Caco-2 (cell line): ENCODE results near the gene BPIFA2. TPM values are rescaled to one million over a fixed set of nuclear protein-coding genes. Genes with fewer than 3 reads are reported as not detected.
A peak's percentile ranks its signal among the peaks of the same experiment; 100 is the strongest.

Experiments used
- BruUV-seq: library from RNA; stranded (reverse); fragments of 400-500 nt; replicated peaks from 2 replicates; lab custom pipeline; 2021; lab: Mats Ljungman, UMichigan
- CTCF ChIA-PET: fragments of 300-600 bp; sonication (Branson Sonifier 250); formaldehyde crosslinking; loops from one replicate; lab custom pipeline; 2022; ENCODE audit warnings: antibody characterized with exemption; lab: Charles Lee
- POLR2A ChIA-PET: fragments of 300-600 bp; sonication (Branson Sonifier 250); formaldehyde crosslinking; loops from one replicate; lab custom pipeline; 2022; ENCODE audit warnings: antibody characterized with exemption; lab: Charles Lee
- DNase-seq, 2 experiments: peaks; one replicate each; pipeline versions ENCODE4 v3.0.0 to v3.0.0-alpha.2; 2020 to 2022
- H3K27me3 ChIP-seq: replicated peaks from 2 replicates; pipeline ENCODE4 v1.6.0; 2011; ENCODE audit warnings: low read length; ENCODE audit not compliant: control insufficient read depth, insufficient read depth
- H3K36me3 ChIP-seq: 2 replicates; pipeline ENCODE4 v1.5.1; 2011; ENCODE audit warnings: low read length; ENCODE audit not compliant: control insufficient read depth, insufficient read depth
- H3K4me1 ChIP-seq: fragments of 250-450 bp; sonication (Bioruptor Pico); 2 replicates; pipeline ENCODE4 v1.5.1; 2020; ENCODE audit warnings: mild to moderate bottlenecking
- H3K4me3 ChIP-seq: 2 replicates; pipeline ENCODE4 v1.5.1; 2011; ENCODE audit warnings: low read depth, mild to moderate bottlenecking, control low read depth, low read length
- H3K9me3 ChIP-seq: fragments of 250-450 bp; sonication (Bioruptor Pico); 2 replicates; pipeline ENCODE4 v1.5.1; 2020; ENCODE audit warnings: mild to moderate bottlenecking, moderate library complexity
- H3K27ac Mint-ChIP-seq: one replicate; pipeline ENCODE4 v1.8.0; 2022; ENCODE audit warnings: mixed read lengths; ENCODE audit not compliant: unreplicated experiment
- H3K27me3 Mint-ChIP-seq: one replicate; pipeline ENCODE4 v1.8.0; 2022; ENCODE audit warnings: mixed read lengths; ENCODE audit not compliant: insufficient read depth, unreplicated experiment
- H3K36me3 Mint-ChIP-seq: one replicate; pipeline ENCODE4 v1.8.0; 2022; ENCODE audit warnings: mild to moderate bottlenecking, mixed read lengths; ENCODE audit not compliant: insufficient read depth, unreplicated experiment
- H3K4me1 Mint-ChIP-seq: one replicate; pipeline ENCODE4 v1.8.0; 2022; ENCODE audit warnings: low read depth, mixed read lengths; ENCODE audit not compliant: unreplicated experiment
- H3K4me3 Mint-ChIP-seq: one replicate; pipeline ENCODE4 v1.8.0; 2022; ENCODE audit warnings: mild to moderate bottlenecking, moderate library complexity, mixed read lengths; ENCODE audit not compliant: unreplicated experiment
- H3K9me3 Mint-ChIP-seq: one replicate; pipeline ENCODE4 v1.8.0; 2022; ENCODE audit warnings: mixed read lengths; ENCODE audit not compliant: unreplicated experiment
- CTCF ChIP-seq, 2 experiments: fragments of 200-600 bp in 1 of 2; IDR thresholded peaks; 1 replicate in 1 of 2; 2 replicates in 1 of 2; pipeline versions ENCODE4 v1.5.1 to v1.8.0; 2011 to 2022; ENCODE audit warnings: antibody characterized with exemption in 1 of 2, control low read depth in 1 of 2, inconsistent platforms in 1 of 2, low read depth in 1 of 2, low read length in 1 of 2, mild to moderate bottlenecking in 1 of 2, moderate library complexity in 1 of 2; ENCODE audit not compliant: insufficient read depth in 1 of 2, severe bottlenecking in 1 of 2, unreplicated experiment in 1 of 2
- intact Hi-C: fragments of 100-400 bp; cut with micrococcal nuclease; formaldehyde crosslinking; loops from one replicate; pipeline ENCODE4 v1.10.0; 2022; ENCODE audit not compliant: unreplicated experiment
- total RNA-seq: library from RNA; stranded (reverse); gene quantifications from 2 replicates; pipeline ENCODE4 v1.2.3, GENCODE V29; 2022

The BPIFA2 gene
- total RNA-seq, 1 experiment from 2014 or later, result not detected

- no peak overlapping the region for H3K4me3 ChIP-seq
- peaks cover 33% of the 10 kb centered on the region for H3K4me1 ChIP-seq
- Mint-ChIP-seq H3K36me3 (no peaks in the 10 kb centered on the region), H3K4me3 (no peak overlapping the region), H3K9me3 (peaks cover 1% of the 10 kb centered on the region), H3K27me3 (no peaks in the 10 kb centered on the region), H3K4me1 (peaks cover 33% of the 10 kb centered on the region), H3K27ac (peak overlapping the region; percentile 84)
- CTCF ChIA-PET, result interaction anchor here (1.5 kb wide), 1 partner anchor 82 kb away, joined by 9 read pairs; no protein-coding TSS in a partner anchor
- H3K36me3 ChIP-seq, result no peaks in the 10 kb centered on the region
- no TSS peak for BruUV-seq
- intact Hi-C loops, result loop anchor here (1.0 kb wide), 3 partner anchors 13 to 82 kb away; no protein-coding TSS in a partner anchor
- H3K27me3 ChIP-seq, result no peaks in the 10 kb centered on the region
- POLR2A ChIA-PET, result no interaction called here
- H3K9me3 ChIP-seq, result peaks cover under 1% of the 10 kb centered on the region; the same call in 1 of the 2 replicates
- no peak for DNase-seq
- no peak for TF ChIP-seq CTCF (IDR thresholded peaks at IDR 0.05; ENCODE audit: insufficient read depth in 1 of 2, low read depth in 1 of 2, low read length in 1 of 2, severe bottlenecking in 1 of 2, unreplicated experiment in 1 of 2)
These were observed 9.9 kb downstream of the BPIFA2 start for GRCh38 chr20:33177866-33178265.

GRCh38 chr20:33178726-33179125 lies 10.8 kb downstream of the BPIFA2 start:
- no TSS peak for BruUV-seq
- peak overlapping the region; percentile 84 for H3K27ac Mint-ChIP-seq
- POLR2A ChIA-PET, result no interaction called here

GRCh38 chr20:33180169-33180568 lies 12.2 kb downstream of the BPIFA2 start:
- Histone ChIP-seq H3K27me3 (no peaks in the 10 kb centered on the region), H3K36me3 (no peaks in the 10 kb centered on the region), H3K9me3 (peaks cover 7% of the 10 kb centered on the region), H3K4me3 (no peak overlapping the region), H3K4me1 (peaks cover 33% of the 10 kb centered on the region)
- H3K4me3 Mint-ChIP-seq, result no peak overlapping the region
- intact Hi-C loops, result no loop called here
- H3K9me3 Mint-ChIP-seq, result peaks cover 12% of the 10 kb centered on the region
- CTCF ChIA-PET, result interaction anchor here (1.8 kb wide), 1 partner anchor 32 kb away, joined by 12 read pairs; no protein-coding TSS in a partner anchor
- no peak for DNase-seq
- peak overlapping the region; percentile 84 for H3K27ac Mint-ChIP-seq
- peaks cover 5% of the 10 kb centered on the region for H3K36me3 Mint-ChIP-seq
- peaks cover 33% of the 10 kb centered on the region for H3K4me1 Mint-ChIP-seq
- no peak for TF ChIP-seq CTCF (IDR thresholded peaks at IDR 0.05; ENCODE audit: insufficient read depth in 1 of 2, low read depth in 1 of 2, low read length in 1 of 2, severe bottlenecking in 1 of 2, unreplicated experiment in 1 of 2)
- POLR2A ChIA-PET, result no interaction called here
- H3K27me3 Mint-ChIP-seq, result no peaks in the 10 kb centered on the region
- no TSS peak for BruUV-seq

More at GRCh38 chr20:33178726-33179125, 10.8 kb downstream of the BPIFA2 start:
- Histone ChIP-seq H3K9me3 (peaks cover 7% of the 10 kb centered on the region), H3K4me1 (peaks cover 33% of the 10 kb centered on the region), H3K27me3 (no peaks in the 10 kb centered on the region), H3K4me3 (no peak overlapping the region), H3K36me3 (no peaks in the 10 kb centered on the region)
- no peaks in the 10 kb centered on the region for H3K27me3 Mint-ChIP-seq
- DNase-seq, result peak; percentile 96 to 100
- H3K4me1 Mint-ChIP-seq, result peaks cover 33% of the 10 kb centered on the region
- peak overlapping the region; percentile 35 for H3K4me3 Mint-ChIP-seq
- TF ChIP-seq CTCF (IDR thresholded peaks at IDR 0.05; ENCODE audit: insufficient read depth in 1 of 2, low read depth in 1 of 2, low read length in 1 of 2, severe bottlenecking in 1 of 2, unreplicated experiment in 1 of 2), result no peak
- intact Hi-C loops, result loop anchor here (1.0 kb wide), 3 partner anchors 13 to 82 kb away; no protein-coding TSS in a partner anchor
- peaks cover 10% of the 10 kb centered on the region for H3K9me3 Mint-ChIP-seq
- CTCF ChIA-PET, result interaction anchor here (1.4 to 1.8 kb wide), 3 partner anchors 9 to 83 kb away, joined by 3 to 12 read pairs (median 9); no protein-coding TSS in a partner anchor
- H3K36me3 Mint-ChIP-seq, result peaks cover 5% of the 10 kb centered on the region
